Measurements from ENCODE around the gene RSRP1.

The RSRP1 gene

DNA sequence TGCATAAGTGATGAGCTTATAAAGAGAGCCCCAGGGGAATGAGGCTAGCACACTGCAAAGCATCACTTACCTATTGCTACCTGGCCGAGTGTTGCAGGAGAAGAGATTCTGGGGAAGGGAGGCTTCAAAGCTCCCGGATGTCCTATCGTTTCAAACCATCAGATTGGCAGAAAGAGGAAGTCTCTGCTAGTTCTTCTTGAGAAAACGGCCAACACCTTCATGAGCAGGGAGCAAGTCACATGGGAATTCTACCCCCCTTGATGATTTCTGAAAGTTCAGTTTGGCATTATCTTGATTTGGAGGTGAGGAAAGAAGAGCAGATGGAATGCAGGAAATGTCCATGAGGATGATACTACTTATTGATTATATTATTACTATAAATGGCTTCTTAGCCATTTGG lies 31.1 kb downstream of the RSRP1 start:
- DNase-seq, result no peak

DNA sequence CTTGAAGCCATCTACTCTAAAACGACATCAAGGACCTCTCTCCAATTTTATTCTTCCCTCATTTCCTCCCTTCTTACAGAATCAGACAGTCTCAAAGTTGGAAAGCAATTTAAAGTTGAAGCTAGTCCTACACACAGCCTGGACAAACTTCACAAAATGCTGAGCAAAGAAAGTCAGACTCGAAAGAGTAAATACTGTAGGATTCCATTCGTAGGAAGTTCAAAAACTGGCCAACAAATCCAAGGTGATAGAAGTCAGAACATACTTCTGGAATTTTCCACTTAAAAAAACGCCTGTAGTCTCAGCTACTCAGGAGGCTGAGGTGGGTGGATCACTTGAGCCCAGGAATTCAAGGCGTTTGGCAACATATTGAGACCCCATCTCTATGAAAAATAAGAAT lies 34.5 kb downstream of the RSRP1 start:
- DNase-seq, result no peak

GRCh38 chr1:25210728-25211127 lies 36.5 kb downstream of the RSRP1 start:
- DNase-seq, result no peak

GRCh38 chr1:25209516-25209915 lies 37.7 kb downstream of the RSRP1 start:
- DNase-seq, result no peak

GRCh38 chr1:25208561-25209222 lies 38.6 kb downstream of the RSRP1 start:
- no peak for DNase-seq

- no peak for DNase-seq
These were observed 39.2 kb downstream of the RSRP1 start for GRCh38 chr1:25208092-25208491.

GRCh38 chr1:25206201-25206600 lies 41.1 kb downstream of the RSRP1 start:
- no peak for DNase-seq

- no peak for DNase-seq
These were observed 41.5 kb downstream of the RSRP1 start for GRCh38 chr1:25205786-25206185.

- peak; percentile 73 for DNase-seq
These were observed 42.3 kb downstream of the RSRP1 start for GRCh38 chr1:25204797-25205480.

DNA sequence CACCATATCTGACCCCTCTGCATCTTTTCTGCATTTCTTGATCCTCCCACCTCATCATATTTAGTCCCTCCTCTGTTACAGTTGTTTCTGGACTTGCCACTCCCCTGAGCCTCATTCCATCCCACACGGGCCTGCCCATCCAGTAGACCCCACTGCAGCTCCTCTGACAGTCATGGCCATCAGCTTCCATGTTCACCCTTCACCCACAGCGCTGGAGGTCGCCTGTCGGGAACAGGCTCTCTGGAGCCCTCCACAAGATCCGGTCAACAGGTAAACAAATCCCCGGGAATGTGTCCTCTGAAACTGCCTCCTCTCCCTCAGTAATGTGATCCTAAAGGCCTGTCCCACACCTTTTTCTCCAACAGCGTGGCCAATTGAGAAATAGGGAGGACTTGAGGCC lies 46.2 kb downstream of the RSRP1 start:
- DNase-seq, result no peak

GRCh38 chr1:25199819-25200620 lies 47.2 kb downstream of the RSRP1 start:
- no peak for DNase-seq

DNA sequence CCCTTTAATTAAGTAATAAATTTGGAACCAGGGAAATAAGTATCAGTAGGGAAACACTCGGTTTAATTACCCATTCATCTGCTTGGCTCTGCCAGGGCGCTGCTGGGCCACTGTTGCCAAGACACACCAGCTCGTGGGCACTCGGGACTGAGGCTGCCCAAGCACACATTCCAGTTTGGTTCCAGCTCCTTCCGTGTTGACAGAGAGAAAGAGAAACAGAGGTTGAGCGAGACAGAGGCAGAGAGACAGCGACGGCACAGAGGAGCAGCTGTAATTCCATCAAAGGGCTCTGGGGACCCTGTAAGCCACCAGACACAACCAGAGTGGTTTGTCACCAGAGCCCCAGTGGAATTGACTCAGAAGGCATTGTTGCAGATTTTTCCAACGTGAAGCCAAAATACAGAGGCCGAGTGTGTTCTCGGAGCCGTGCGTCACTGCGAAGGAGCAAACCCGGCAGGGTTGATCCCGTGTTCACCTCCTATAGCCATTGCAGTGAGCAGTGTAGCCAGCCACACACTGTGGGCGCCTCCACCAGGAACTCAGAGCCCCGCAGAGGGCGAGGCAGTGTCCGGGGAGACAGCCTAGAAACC lies 48.5 kb downstream of the RSRP1 start:
- DNase-seq, result no peak

DNA sequence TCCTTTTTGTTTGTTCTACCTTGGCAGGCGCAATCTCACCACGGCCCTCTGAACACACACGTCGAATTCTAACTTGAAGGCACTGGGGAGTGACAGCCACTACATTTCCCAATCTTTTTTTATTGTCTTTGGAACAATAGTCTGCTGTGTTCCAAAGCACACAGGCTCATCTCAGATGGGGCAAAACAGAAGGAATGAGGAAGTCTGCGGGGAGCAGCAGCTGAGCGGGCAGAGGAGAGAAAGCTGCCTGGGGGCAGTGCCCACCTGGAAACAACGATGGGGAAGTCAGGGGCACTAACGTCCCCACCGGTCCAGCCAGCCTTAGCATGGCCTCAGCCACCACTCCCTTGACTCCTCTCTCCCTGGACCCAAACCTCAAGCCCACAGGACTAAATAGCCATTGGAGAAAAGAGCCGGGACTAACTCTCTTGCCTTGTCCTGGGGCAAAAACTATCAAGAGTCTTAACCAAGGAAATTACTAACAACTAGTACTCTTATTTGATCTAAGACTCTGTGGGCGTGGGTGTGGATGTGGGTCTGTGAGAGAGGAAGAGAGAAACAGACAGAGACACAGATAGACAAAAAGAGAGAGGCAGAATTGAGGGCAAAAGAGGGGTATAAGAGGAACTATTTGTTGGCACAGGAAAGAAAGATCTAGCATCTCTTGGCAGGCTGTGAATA lies 49.1 kb downstream of the RSRP1 start:
- DNase-seq, result no peak

GRCh38 chr1:25197235-25197975 lies 49.8 kb downstream of the RSRP1 start:
- DNase-seq, result no peak

DNA sequence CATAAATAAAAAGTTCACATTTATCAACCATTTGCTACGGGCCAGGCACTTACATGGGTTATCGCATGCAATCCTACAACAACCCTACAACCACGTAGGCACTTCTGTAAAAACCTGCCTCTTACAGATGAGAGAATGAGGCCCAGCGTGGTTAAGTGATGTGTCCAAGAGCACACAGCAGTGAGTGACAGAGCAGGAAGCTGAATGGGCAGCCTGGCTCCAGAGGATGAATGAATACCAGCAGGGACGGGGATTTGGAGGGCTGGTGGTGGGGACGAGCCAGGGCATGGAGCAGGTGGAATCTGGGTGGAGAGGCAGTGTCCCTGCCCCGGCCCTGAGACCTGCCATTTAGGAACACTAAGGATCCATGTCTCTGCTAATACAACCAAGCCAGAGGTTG lies 50.4 kb downstream of the RSRP1 start:
- DNase-seq, result no peak

DNA sequence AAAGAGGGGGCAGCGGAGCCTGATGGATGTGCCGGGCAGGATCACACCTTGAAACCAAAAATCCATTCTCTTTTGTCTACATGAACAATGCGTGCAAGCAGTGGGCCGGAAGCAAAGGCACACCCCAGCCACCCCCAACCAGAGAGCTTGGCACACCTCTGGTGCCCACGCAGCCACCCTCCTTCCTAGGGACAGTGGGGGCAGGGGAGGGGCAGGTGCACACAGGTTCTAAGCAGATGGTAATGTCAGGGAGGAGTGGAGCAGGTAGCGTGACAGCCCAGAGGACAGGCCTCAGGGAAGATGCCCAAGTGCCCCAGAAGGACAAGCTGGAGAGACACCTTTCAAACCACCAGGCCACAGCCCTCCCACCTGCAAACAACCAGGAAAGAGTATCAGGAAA lies 51.4 kb downstream of the RSRP1 start:
- DNase-seq, result peak; percentile 83

- DNase-seq, result peak; percentile 89
These were observed 52.7 kb downstream of the RSRP1 start for GRCh38 chr1:25194572-25195020.

- no peak for DNase-seq
These were observed 53.2 kb downstream of the RSRP1 start for GRCh38 chr1:25194054-25194453.

- no peak for DNase-seq
These were observed 54.0 kb downstream of the RSRP1 start for GRCh38 chr1:25193229-25193628.
